Psoas muscle (tissue), 8 donors: ENCODE data around the gene ARHGAP27. TPM values are rescaled to one million over a fixed set of nuclear protein-coding genes. Genes with fewer than 3 reads are reported as not detected.
"Not testable (repeated sequence)": the region's sequence is repeated elsewhere in the genome, so short reads cannot be mapped to it uniquely, and the experiment has no call there.

Experiments used
- ATAC-seq, 4 donors: fragments of 200-7000 bp; cut with Tn5 transposase; one replicate each; pipeline ENCODE4 v1.9.1; 2020; ENCODE audit warnings: moderate library complexity in 3 of 4, mild to moderate bottlenecking in 2 of 4
- DNase-seq, 2 donors: peaks; one replicate each; pipeline ENCODE4 v3.0.0-alpha.2; 2020
- H3K27ac ChIP-seq: fragments of 200-600 bp; one replicate; pipeline ENCODE4 v1.8.0; 2022
- H3K27me3 ChIP-seq, 3 donors: fragments of 200-600 bp in 1 of 3; one replicate each; pipeline versions ENCODE4 v1.6.1 to v1.8.0; 2013 to 2022; ENCODE audit warnings: low read length in 2 of 3, mild to moderate bottlenecking in 2 of 3, moderate library complexity in 1 of 3; ENCODE audit not compliant: insufficient read depth in 3 of 3
- H3K36me3 ChIP-seq, 2 donors: fragments of 200-600 bp in 1 of 2; one replicate each; pipeline versions ENCODE4 v1.6.1 to v1.8.0; 2013 to 2022; ENCODE audit warnings: low read depth in 1 of 2, mild to moderate bottlenecking in 1 of 2, moderate library complexity in 1 of 2; ENCODE audit not compliant: insufficient read depth in 1 of 2
- H3K4me1 ChIP-seq: fragments of 200-600 bp; one replicate; pipeline ENCODE4 v1.8.0; 2022
- H3K4me3 ChIP-seq: fragments of 200-600 bp; one replicate; pipeline ENCODE4 v1.8.0; 2022; ENCODE audit warnings: mild to moderate bottlenecking
- H3K9me3 ChIP-seq: fragments of 200-600 bp; one replicate; pipeline ENCODE4 v1.8.0; 2022
- CTCF ChIP-seq: fragments of 200-600 bp; IDR thresholded peaks from one replicate; pipeline ENCODE4 v1.8.0; 2022; ENCODE audit warnings: antibody characterized with exemption
- WGBS, 3 donors: extraction: QIAGEN DNeasy Blood & Tissue Kit; methylation state at CpG; one replicate each; pipeline versions ENCODE4 v1.1.6 to v1.1.7; 2013; 5-methylcytosine and 5-hydroxymethylcytosine counted together
- intact Hi-C, 2 donors: fragments of 100-400 bp; cut with DNase I; formaldehyde crosslinking; loops; one replicate each; pipeline versions ENCODE4 v1.11.0 to v1.14.2; 2022
- polyA plus RNA-seq, 3 donors: library from polyadenylated mRNA; stranded (reverse); fragments of 200-250 nt; gene quantifications; one replicate each; pipeline ENCODE4 v1.2.3, GENCODE V29; 2013
- total RNA-seq, 4 donors: library from RNA; stranded (reverse); fragmentation: NEBNext Ultra II Directional in 2 of 4; extraction: Animal tissue kit (Norgen Biotek cat#: 25700) in 2 of 4; gene quantifications; one replicate each; pipeline versions ENCODE4 v1.2.1 to v1.2.4, GENCODE V29; 2021 to 2023
- donor health status: healthy with polysubstance abuse.
- donor health status: DM: no; HTN: no; CAD: no; lungs with moderate emphysema.
- donor health status: Bipolar disorder and iron deficiency.
- donor health status: healthy.
- donor health status: DM: yes; HTN: yes; CAD: no.
- donor health status: DM: no; HTN: no; CAD: no.
- donor health status: DM: no; HTN: no; CAD: no.
- donor health status: DM: yes; HTN: yes; CAD: no.

Gene ARHGAP27
- total and polyA plus RNA-seq, 7 donors = 3.4 to 8.9 (median 5.5) TPM

- H3K9me3 ChIP-seq = no peaks in the 10 kb centered on the region
- no peaks in the 10 kb centered on the region for H3K4me1 ChIP-seq
- no peaks in the 10 kb centered on the region for H3K27me3 ChIP-seq
- H3K27ac ChIP-seq = peak overlapping the region; percentile 5
- peak in 1 of 2 donors; percentile 31 for DNase-seq
- peak in 3 of 4 donors; percentile 17 to 39 (median 37) for ATAC-seq
- no peak overlapping the region for H3K4me3 ChIP-seq
- no peak for TF ChIP-seq CTCF
- intact Hi-C loops = no loop called here
- WGBS, 3 donors = 62 to 72% (median 64%) methylated on average over 13 of the region's 13 CpGs
- no peaks in the 10 kb centered on the region for H3K36me3 ChIP-seq
Observed at GRCh38 chr17:45346216-45347015, 86.3 kb downstream of the ARHGAP27 start.

- Histone ChIP-seq H3K4me1 (no peaks in the 10 kb centered on the region), H3K36me3 (no peaks in the 10 kb centered on the region), H3K9me3 (no peaks in the 10 kb centered on the region), H3K27me3 (no peaks in the 10 kb centered on the region), H3K4me3 (no peak overlapping the region), H3K27ac (no peak overlapping the region)
- intact Hi-C loops = no loop called here
- DNase-seq (no peak), ATAC-seq (peak in 3 of 4 donors; percentile 36 to 71 (median 59))
- no peak for TF ChIP-seq CTCF
- WGBS, 3 donors = 34 to 50% (median 35%) methylated on average over 3 of the region's 3 CpGs
Observed at GRCh38 chr17:45345554-45346215, 87.0 kb downstream of the ARHGAP27 start.

GRCh38 chr17:45345246-45345553, 87.5 kb downstream of the ARHGAP27 start:
- H3K36me3 ChIP-seq = no peaks in the 10 kb centered on the region
- ATAC-seq (peak in 1 of 4 donors; percentile 40), DNase-seq (peak in 1 of 2 donors; percentile 34)
- no peak for TF ChIP-seq CTCF
- H3K27me3 ChIP-seq = no peaks in the 10 kb centered on the region
- H3K9me3 ChIP-seq = no peaks in the 10 kb centered on the region
- no peak overlapping the region for H3K4me3 ChIP-seq
- WGBS, 3 donors = 70 to 77% (median 74%) methylated on average over 3 of the region's 3 CpGs
- H3K27ac ChIP-seq = no peak overlapping the region
- intact Hi-C loops = no loop called here
- H3K4me1 ChIP-seq = no peaks in the 10 kb centered on the region

GRCh38 chr17:45343967-45344664, 88.6 kb downstream of the ARHGAP27 start:
- 93 to 98% (median 96%) methylated on average over 10 of the region's 10 CpGs for WGBS, 3 donors
- intact Hi-C loops, H3K9me3 ChIP-seq, H3K36me3 ChIP-seq, H3K4me3 ChIP-seq, H3K27me3 ChIP-seq, DNase-seq, H3K4me1 ChIP-seq, H3K27ac ChIP-seq, ATAC-seq: not testable (repeated sequence)

Other genes starting within 250 kb of the ARHGAP27 start
- gene FMNL1, start 211.0 kb downstream of the ARHGAP27 start, total RNA-seq = 1 to 10 TPM; 5.4 to 6.5 (median 6.0) TPM
- 1 to 10 TPM; 1.8 to 2.4 (median 2.3) TPM for gene FMNL1, start 211.0 kb downstream of the ARHGAP27 start, polyA plus RNA-seq
- gene SPATA32, start 170.8 kb downstream of the ARHGAP27 start, total RNA-seq = under 1 TPM in 1 of 4 donors, not detected in 3; 0.11 TPM
- gene SPATA32, start 170.8 kb downstream of the ARHGAP27 start, polyA plus RNA-seq = not detected
- gene MAP3K14, start 115.8 kb downstream of the ARHGAP27 start, total RNA-seq = 10 to 100 TPM; 21.8 to 53.5 (median 30.1) TPM
- gene MAP3K14, start 115.8 kb downstream of the ARHGAP27 start, polyA plus RNA-seq = 10 to 100 TPM; 12.4 to 28.1 (median 24.6) TPM
- gene PLEKHM1, start 57.9 kb upstream of the ARHGAP27 start, total RNA-seq = 10 to 100 TPM; 21.8 to 47.6 (median 36.0) TPM
- gene PLEKHM1, start 57.9 kb upstream of the ARHGAP27 start, polyA plus RNA-seq = 10 to 100 TPM; 13.0 to 25.5 (median 23.9) TPM